ENCODE data around the gene TSPAN6. TPM values are rescaled to one million over a fixed set of nuclear protein-coding genes. Genes with fewer than 3 reads are reported as not detected.

The TSPAN6 gene
- polyA plus RNA-seq, 1 donor from 2014 or later: 63.3 TPM

GRCh38 chrX:100662796-100663195, 26.2 kb upstream of the TSPAN6 start:
- H3K4me3 ChIP-seq (ENCODE audit: low read length): no peak overlapping the region
- H3F3A ChIP-seq (ENCODE audit: insufficient read depth, low read length, poor library complexity, severe bottlenecking): no peaks in the 10 kb centered on the region
- TF ChIP-seq POLR2AphosphoS5 (IDR thresholded peaks at IDR 0.05) (no peak), EZH2 (IDR thresholded peaks at IDR 0.05; ENCODE audit: borderline replicate concordance, insufficient read depth, low read length, poor library complexity, severe bottlenecking) (no peak), TAF1 (IDR thresholded peaks at IDR 0.05; ENCODE audit: low read depth) (no peak), RAD21 (conservative IDR thresholded peaks at IDR 0.05) (no peak), CTCF (IDR thresholded peaks at IDR 0.05; ENCODE audit: poor library complexity, severe bottlenecking) (no peak), SMC3 (conservative IDR thresholded peaks at IDR 0.05; ENCODE audit: poor library complexity) (no peak), MXI1 (conservative IDR thresholded peaks at IDR 0.05; ENCODE audit: poor library complexity, severe bottlenecking) (no peak), EP300 (conservative IDR thresholded peaks at IDR 0.05; ENCODE audit: poor library complexity, severe bottlenecking) (no peak)
- TF ChIP-seq, protein P1, sequence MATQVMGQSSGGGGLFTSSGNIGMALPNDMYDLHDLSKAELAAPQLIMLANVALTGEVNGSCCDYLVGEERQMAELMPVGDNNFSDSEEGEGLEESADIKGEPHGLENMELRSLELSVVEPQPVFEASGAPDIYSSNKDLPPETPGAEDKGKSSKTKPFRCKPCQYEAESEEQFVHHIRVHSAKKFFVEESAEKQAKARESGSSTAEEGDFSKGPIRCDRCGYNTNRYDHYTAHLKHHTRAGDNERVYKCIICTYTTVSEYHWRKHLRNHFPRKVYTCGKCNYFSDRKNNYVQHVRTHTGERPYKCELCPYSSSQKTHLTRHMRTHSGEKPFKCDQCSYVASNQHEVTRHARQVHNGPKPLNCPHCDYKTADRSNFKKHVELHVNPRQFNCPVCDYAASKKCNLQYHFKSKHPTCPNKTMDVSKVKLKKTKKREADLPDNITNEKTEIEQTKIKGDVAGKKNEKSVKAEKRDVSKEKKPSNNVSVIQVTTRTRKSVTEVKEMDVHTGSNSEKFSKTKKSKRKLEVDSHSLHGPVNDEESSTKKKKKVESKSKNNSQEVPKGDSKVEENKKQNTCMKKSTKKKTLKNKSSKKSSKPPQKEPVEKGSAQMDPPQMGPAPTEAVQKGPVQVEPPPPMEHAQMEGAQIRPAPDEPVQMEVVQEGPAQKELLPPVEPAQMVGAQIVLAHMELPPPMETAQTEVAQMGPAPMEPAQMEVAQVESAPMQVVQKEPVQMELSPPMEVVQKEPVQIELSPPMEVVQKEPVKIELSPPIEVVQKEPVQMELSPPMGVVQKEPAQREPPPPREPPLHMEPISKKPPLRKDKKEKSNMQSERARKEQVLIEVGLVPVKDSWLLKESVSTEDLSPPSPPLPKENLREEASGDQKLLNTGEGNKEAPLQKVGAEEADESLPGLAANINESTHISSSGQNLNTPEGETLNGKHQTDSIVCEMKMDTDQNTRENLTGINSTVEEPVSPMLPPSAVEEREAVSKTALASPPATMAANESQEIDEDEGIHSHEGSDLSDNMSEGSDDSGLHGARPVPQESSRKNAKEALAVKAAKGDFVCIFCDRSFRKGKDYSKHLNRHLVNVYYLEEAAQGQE (IDR thresholded peaks at IDR 0.05; ENCODE audit: borderline replicate concordance): no peak
- H3K27ac ChIP-seq (ENCODE audit: low read length): no peak overlapping the region
- H4K20me1 ChIP-seq (ENCODE audit: insufficient read depth): no peaks in the 10 kb centered on the region
- no peaks in the 10 kb centered on the region for H3K79me2 ChIP-seq (replicated peaks; ENCODE audit: insufficient read depth, low read length)
- no peaks in the 10 kb centered on the region for H3K27me3 ChIP-seq (ENCODE audit: insufficient read depth, low read depth, low read length)
- H2AFZ ChIP-seq (ENCODE audit: low read depth, low read length): no peak overlapping the region
- no peak overlapping the region for H3K4me2 ChIP-seq (ENCODE audit: low read length)
- H3K36me3 ChIP-seq (ENCODE audit: insufficient read depth, low read length): no peaks in the 10 kb centered on the region
- H3K9ac ChIP-seq (ENCODE audit: low read length): no peak overlapping the region
- no peaks in the 10 kb centered on the region for H3K9me3 ChIP-seq (ENCODE audit: low read length)
- no peaks in the 10 kb centered on the region for H3K9me2 ChIP-seq (ENCODE audit: insufficient read depth, low read length)

DNA sequence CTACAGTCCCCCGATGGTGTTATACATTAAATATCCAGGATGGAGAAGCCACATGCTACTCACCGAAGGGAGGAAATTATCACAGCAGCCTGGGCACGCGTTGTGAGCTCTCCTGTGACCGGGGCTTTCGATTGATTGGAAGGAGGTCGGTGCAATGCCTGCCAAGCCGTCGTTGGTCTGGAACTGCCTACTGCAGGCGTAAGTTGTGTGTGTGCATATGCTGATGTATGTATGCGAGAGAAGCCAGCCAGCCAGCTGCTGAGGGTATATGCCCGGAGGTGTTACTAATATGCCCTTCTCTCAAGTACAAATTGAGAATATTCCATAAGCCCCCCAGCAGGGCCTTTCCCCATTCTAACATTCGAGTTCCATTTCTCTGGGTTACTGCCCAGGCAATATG, 25.6 kb upstream of the TSPAN6 start:
- no peaks in the 10 kb centered on the region for H3K9me2 ChIP-seq (ENCODE audit: insufficient read depth, low read length)

More for the DNA sequence above, 25.6 kb upstream of the TSPAN6 start:
- TF ChIP-seq SMC3 (conservative IDR thresholded peaks at IDR 0.05; ENCODE audit: poor library complexity): no peak
- no peak for TF ChIP-seq TAF1 (IDR thresholded peaks at IDR 0.05; ENCODE audit: low read depth)
- TF ChIP-seq EP300 (conservative IDR thresholded peaks at IDR 0.05; ENCODE audit: poor library complexity, severe bottlenecking): no peak
- no peak for TF ChIP-seq CTCF (IDR thresholded peaks at IDR 0.05; ENCODE audit: poor library complexity, severe bottlenecking)
- no peak for TF ChIP-seq RAD21 (conservative IDR thresholded peaks at IDR 0.05)
- no peak for TF ChIP-seq EZH2 (IDR thresholded peaks at IDR 0.05; ENCODE audit: borderline replicate concordance, insufficient read depth, low read length, poor library complexity, severe bottlenecking)
- TF ChIP-seq, protein P1 (IDR thresholded peaks at IDR 0.05; ENCODE audit: borderline replicate concordance): no peak
- no peak for TF ChIP-seq MXI1 (conservative IDR thresholded peaks at IDR 0.05; ENCODE audit: poor library complexity, severe bottlenecking)
- no peak for TF ChIP-seq POLR2AphosphoS5 (IDR thresholded peaks at IDR 0.05)
- Histone ChIP-seq H3K9me3 (ENCODE audit: low read length) (no peaks in the 10 kb centered on the region), H3K4me2 (ENCODE audit: low read length) (no peak overlapping the region), H4K20me1 (ENCODE audit: insufficient read depth) (no peaks in the 10 kb centered on the region), H3K36me3 (ENCODE audit: insufficient read depth, low read length) (no peaks in the 10 kb centered on the region), H3K27me3 (ENCODE audit: insufficient read depth, low read depth, low read length) (no peaks in the 10 kb centered on the region), H3K4me3 (ENCODE audit: low read length) (no peak overlapping the region), H3K9ac (ENCODE audit: low read length) (no peak overlapping the region), H3F3A (ENCODE audit: insufficient read depth, low read length, poor library complexity, severe bottlenecking) (no peaks in the 10 kb centered on the region), H3K79me2 (replicated peaks; ENCODE audit: insufficient read depth, low read length) (no peaks in the 10 kb centered on the region), H3K27ac (ENCODE audit: low read length) (no peak overlapping the region), H2AFZ (ENCODE audit: low read depth, low read length) (no peak overlapping the region)

Data from neural cell (in vitro differentiated cells).